OCI-LY1 (cell line): ENCODE data around the gene PYGB.

Experiments used
- CTCF ChIP-seq: fragments of 200-600 bp; sonication (generic), shearing (Covaris generic); IDR thresholded peaks from 2 replicates; pipeline ENCODE4 v1.5.1; 2017; ENCODE audit warnings: mild to moderate bottlenecking, antibody characterized with exemption, low read length, moderate library complexity, mixed read lengths
- EZH2 ChIP-seq: fragments of 200-600 bp; sonication (generic), shearing (Covaris generic); IDR thresholded peaks from 2 replicates; pipeline ENCODE4 v1.8.0; 2017; ENCODE audit warnings: borderline replicate concordance, mixed run types, mild to moderate bottlenecking, antibody characterized with exemption, low read length, moderate library complexity, mixed read lengths

GRCh38 chr20:25324412-25324811 is 76.5 kb downstream of the PYGB start:
- TF ChIP-seq CTCF (no peak), EZH2 (no peak)
